Measurements from ENCODE around the gene DNMT1. TPM values are rescaled to one million over a fixed set of nuclear protein-coding genes. Genes with fewer than 3 reads are reported as not detected.

The DNMT1 gene
- polyA plus RNA-seq, 1 donor from 2014 or later: 74.6 TPM

DNA sequence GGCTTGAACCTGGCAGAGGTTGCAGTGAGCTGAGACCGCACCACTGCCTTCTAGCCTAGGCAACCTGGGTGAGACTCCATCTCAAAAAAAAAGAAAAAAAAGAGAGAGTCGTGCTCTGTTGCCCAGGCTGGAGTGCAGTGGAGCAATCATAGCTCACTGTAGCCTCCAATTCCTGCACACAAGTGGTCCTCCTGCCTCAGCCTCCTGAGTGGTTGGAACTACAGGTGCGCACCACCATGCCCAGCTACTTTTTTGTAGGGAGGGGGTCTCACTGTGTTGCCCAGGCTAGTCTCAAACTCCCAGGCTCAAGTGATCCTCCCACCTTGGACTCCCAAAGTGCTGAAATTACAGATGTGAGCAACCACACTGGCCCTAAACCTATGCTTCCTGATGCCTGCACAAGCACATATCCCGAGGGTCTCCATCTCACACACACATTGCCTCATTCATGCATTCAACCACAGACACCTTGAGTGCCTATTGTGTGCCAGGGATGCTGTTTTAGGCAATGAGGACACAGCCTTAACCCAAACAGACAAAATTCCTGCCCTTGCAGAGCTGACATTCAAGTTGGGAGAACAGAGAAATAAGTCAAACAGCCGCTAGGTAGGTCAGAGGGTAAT is 94.5 kb downstream of the DNMT1 start:
- Mint-ChIP-seq H3K36me3 (no peaks in the 10 kb centered on the region), H3K4me3 (peak overlapping the region; percentile 62 to 83 (median 72)), H3K27me3 (peaks cover 3% of the 10 kb centered on the region), H3K9me3 (peaks cover 0 to 2% (median 0%) of the 10 kb centered on the region in 3 donors), H3K27ac (peak overlapping the region in 2 of 3 donors; percentile 81 to 99), H3K4me1 (peaks cover 27 to 35% (median 34%) of the 10 kb centered on the region in 3 donors)

- H3K4me1 Mint-ChIP-seq: peaks cover 25 to 32% (median 25%) of the 10 kb centered on the region in 3 donors
- H3K27me3 Mint-ChIP-seq: peaks cover 2% of the 10 kb centered on the region
- peak overlapping the region in 2 of 3 donors; percentile 46 to 85 for H3K27ac Mint-ChIP-seq
- peak overlapping the region; percentile 38 to 92 (median 66) for H3K4me3 Mint-ChIP-seq
- H3K36me3 Mint-ChIP-seq: peaks cover 5% of the 10 kb centered on the region
- peaks cover 0 to 2% (median 0%) of the 10 kb centered on the region in 3 donors for H3K9me3 Mint-ChIP-seq
These were observed 98.2 kb downstream of the DNMT1 start for GRCh38 chr19:10096615-10096963.

- Mint-ChIP-seq H3K4me1 (peaks cover 26 to 32% (median 27%) of the 10 kb centered on the region in 3 donors), H3K27me3 (peaks cover 2% of the 10 kb centered on the region), H3K9me3 (peaks cover 0 to 2% (median 0%) of the 10 kb centered on the region in 3 donors), H3K27ac (peak overlapping the region; percentile 71 to 95 (median 91)), H3K4me3 (peak overlapping the region; percentile 61 to 92 (median 66)), H3K36me3 (peaks cover 5% of the 10 kb centered on the region)
These were observed 98.7 kb downstream of the DNMT1 start for GRCh38 chr19:10095948-10096614.

DNA sequence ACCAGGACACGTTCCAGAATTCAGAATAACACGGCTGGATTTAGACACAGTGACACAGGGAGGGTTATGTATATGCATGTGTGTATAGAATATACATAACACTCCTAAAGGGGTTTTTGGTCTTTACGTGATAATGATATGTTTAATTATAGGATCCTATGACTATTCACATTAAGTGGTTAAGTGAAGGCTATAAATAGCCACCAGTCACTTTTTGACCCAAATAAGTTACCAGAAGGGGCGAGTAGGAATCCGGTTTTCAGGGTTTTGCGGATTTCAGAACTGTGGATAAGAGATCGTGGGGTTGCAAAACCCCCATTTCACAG is 99.2 kb downstream of the DNMT1 start:
- H3K4me3 Mint-ChIP-seq: peak overlapping the region in 3 of 4 donors; percentile 51 to 92 (median 61)
- H3K9me3 Mint-ChIP-seq: peaks cover 0 to 2% (median 0%) of the 10 kb centered on the region in 3 donors
- H3K27me3 Mint-ChIP-seq: peaks cover 2% of the 10 kb centered on the region
- peaks cover 5% of the 10 kb centered on the region for H3K36me3 Mint-ChIP-seq
- peak overlapping the region; percentile 71 to 95 (median 91) for H3K27ac Mint-ChIP-seq
- peaks cover 26 to 31% (median 30%) of the 10 kb centered on the region in 3 donors for H3K4me1 Mint-ChIP-seq

GRCh38 chr19:10093295-10094186 is 101.2 kb downstream of the DNMT1 start:
- H3K4me1 Mint-ChIP-seq: peaks cover 20 to 26% (median 23%) of the 10 kb centered on the region in 3 donors

GRCh38 chr19:10092648-10093294 is 102.0 kb downstream of the DNMT1 start:
- Mint-ChIP-seq H3K4me1 (peaks cover 22 to 26% (median 23%) of the 10 kb centered on the region in 3 donors), H3K9me3 (peaks cover 0 to 2% (median 0%) of the 10 kb centered on the region in 3 donors), H3K27me3 (no peaks in the 10 kb centered on the region), H3K36me3 (peaks cover 5% of the 10 kb centered on the region), H3K4me3 (peak overlapping the region; percentile 30 to 90 (median 74)), H3K27ac (peak overlapping the region; percentile 79 to 97 (median 81))

More at GRCh38 chr19:10093295-10094186, 101.2 kb downstream of the DNMT1 start:
- H3K9me3 Mint-ChIP-seq: peaks cover 0 to 2% (median 0%) of the 10 kb centered on the region in 3 donors
- peaks cover 5% of the 10 kb centered on the region for H3K36me3 Mint-ChIP-seq
- H3K27me3 Mint-ChIP-seq: no peaks in the 10 kb centered on the region
- H3K4me3 Mint-ChIP-seq: peak overlapping the region in 3 of 4 donors; percentile 69 to 90 (median 80)
- peak overlapping the region; percentile 64 to 97 (median 79) for H3K27ac Mint-ChIP-seq

- Mint-ChIP-seq H3K9me3 (peaks cover 0 to 2% (median 0%) of the 10 kb centered on the region in 3 donors), H3K4me3 (peak overlapping the region; percentile 34 to 90 (median 85)), H3K27ac (peak overlapping the region; percentile 81 to 97 (median 96)), H3K4me1 (peaks cover 25 to 26% (median 26%) of the 10 kb centered on the region in 3 donors), H3K27me3 (no peaks in the 10 kb centered on the region), H3K36me3 (peaks cover 5% of the 10 kb centered on the region)
These were observed 102.7 kb downstream of the DNMT1 start for GRCh38 chr19:10091895-10092641.

DNA sequence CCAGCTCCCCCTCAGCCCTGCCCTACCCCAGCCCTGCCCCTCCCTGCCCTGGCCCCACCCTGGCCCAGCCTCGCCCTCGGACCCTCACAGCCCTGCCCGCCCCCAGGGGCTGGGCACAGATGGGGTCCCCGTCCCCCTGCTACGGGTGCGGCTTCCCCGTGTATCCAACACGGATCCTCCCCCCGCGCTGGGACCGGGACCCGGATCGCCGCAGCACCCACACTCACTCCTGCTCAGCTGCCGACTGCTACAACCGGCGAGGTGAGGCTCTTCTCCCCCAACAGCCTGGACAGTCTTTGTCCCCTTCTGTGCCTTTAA is 103.4 kb downstream of the DNMT1 start:
- peaks cover 0 to 2% (median 0%) of the 10 kb centered on the region in 3 donors for H3K9me3 Mint-ChIP-seq
- H3K4me1 Mint-ChIP-seq: peaks cover 25 to 27% (median 26%) of the 10 kb centered on the region in 3 donors
- no peaks in the 10 kb centered on the region for H3K27me3 Mint-ChIP-seq
- H3K27ac Mint-ChIP-seq: peak overlapping the region in 2 of 3 donors; percentile 62 to 97
- peak overlapping the region in 1 of 4 donors; percentile 90 for H3K4me3 Mint-ChIP-seq
- peaks cover 5% of the 10 kb centered on the region for H3K36me3 Mint-ChIP-seq

- Mint-ChIP-seq H3K4me3 (peak overlapping the region in 2 of 4 donors; percentile 26 to 65), H3K27ac (peak overlapping the region; percentile 23 to 89 (median 88))
These were observed 104.9 kb downstream of the DNMT1 start for GRCh38 chr19:10089801-10090375.

DNA sequence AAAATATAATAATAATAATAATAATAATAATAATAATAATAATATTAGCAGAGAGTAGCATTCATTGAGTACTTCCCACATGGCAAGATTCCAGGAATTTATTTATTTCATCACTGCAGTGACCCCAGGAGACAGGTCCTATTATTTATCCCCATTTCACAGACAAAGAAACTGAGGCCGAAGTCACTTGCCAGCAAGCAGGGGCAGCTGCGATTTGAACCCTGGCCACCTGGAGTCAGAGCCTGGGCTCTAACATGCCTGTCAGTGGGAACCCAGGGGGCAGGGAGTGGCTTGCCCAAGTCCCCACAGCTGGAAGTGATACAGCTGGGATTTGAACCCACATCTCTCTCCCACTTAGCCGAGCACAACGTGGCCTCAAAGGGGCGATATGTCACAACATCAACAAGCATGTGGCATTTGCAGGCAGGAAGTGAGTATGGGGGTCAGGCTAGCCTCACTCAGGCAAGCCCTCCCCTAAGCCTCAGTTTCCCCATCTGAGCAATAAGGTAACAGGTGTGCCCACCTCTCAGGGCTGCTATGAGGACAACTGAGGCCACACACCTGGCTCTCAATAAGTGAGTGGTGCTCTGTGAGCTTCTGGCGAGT is 105.7 kb downstream of the DNMT1 start:
- Mint-ChIP-seq H3K27ac (peak overlapping the region in 1 of 3 donors; percentile 28), H3K27me3 (no peaks in the 10 kb centered on the region), H3K4me3 (peak overlapping the region in 1 of 4 donors; percentile 26), H3K36me3 (peaks cover 5% of the 10 kb centered on the region), H3K4me1 (peaks cover 23 to 28% (median 24%) of the 10 kb centered on the region in 3 donors), H3K9me3 (no peaks in the 10 kb centered on the region)

More at GRCh38 chr19:10089801-10090375, 104.9 kb downstream of the DNMT1 start:
- H3K9me3 Mint-ChIP-seq: no peaks in the 10 kb centered on the region
- H3K27me3 Mint-ChIP-seq: no peaks in the 10 kb centered on the region
- H3K36me3 Mint-ChIP-seq: peaks cover 5% of the 10 kb centered on the region
- H3K4me1 Mint-ChIP-seq: peaks cover 23 to 26% (median 24%) of the 10 kb centered on the region in 3 donors

DNA sequence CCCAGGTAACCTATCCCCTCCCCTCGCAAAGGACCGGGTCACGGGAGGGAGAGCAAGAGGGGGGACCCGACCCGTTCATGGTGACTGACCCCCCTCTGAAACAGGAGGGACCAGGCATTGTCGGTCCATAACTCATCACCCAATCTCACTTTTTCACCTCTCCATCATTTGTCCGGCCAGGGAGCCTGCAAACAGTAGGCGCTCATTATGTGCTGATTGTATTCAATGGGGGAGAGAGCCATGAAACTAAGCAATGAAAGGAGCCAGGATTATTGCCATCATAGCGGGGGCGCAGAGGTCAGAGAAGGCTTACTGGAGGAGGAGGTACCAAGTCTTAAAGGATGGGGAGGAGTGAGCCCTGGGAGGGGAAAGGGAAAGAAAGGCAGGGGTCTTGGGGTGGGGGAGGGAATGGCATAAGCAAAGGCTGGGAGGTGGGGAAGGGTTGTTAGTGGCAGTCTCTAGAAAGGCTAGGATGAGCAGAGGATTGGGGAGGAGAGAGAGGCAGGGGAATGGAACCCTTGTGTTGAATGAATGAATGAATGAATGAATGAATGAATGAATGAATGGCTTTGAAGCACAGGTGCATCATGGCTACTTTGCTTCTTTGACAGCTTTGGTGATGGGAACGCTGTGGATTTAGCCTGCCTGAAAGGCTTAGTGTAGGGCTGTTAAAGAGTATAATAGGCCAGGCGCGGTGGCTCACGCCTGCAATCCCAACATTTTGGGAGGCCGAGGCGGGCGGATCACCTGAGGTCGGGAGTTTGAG is 107.3 kb downstream of the DNMT1 start:
- Mint-ChIP-seq H3K36me3 (peaks cover 6% of the 10 kb centered on the region), H3K9me3 (no peaks in the 10 kb centered on the region), H3K4me3 (peak overlapping the region; percentile 81 to 95 (median 88)), H3K27ac (peak overlapping the region in 1 of 3 donors; percentile 32), H3K4me1 (peaks cover 18 to 20% (median 18%) of the 10 kb centered on the region in 3 donors), H3K27me3 (no peaks in the 10 kb centered on the region)

- peaks cover 13 to 14% (median 13%) of the 10 kb centered on the region in 3 donors for H3K4me1 Mint-ChIP-seq
- no peaks in the 10 kb centered on the region for H3K27me3 Mint-ChIP-seq
- peak overlapping the region; percentile 81 to 95 (median 88) for H3K4me3 Mint-ChIP-seq
- H3K27ac Mint-ChIP-seq: peak overlapping the region in 1 of 3 donors; percentile 32
- peaks cover 3% of the 10 kb centered on the region for H3K36me3 Mint-ChIP-seq
- no peaks in the 10 kb centered on the region for H3K9me3 Mint-ChIP-seq
These were observed 108.1 kb downstream of the DNMT1 start for GRCh38 chr19:10086591-10087192.
